IMR-90 (cell line): ENCODE results near the gene ACCSL. TPM values are rescaled to one million over a fixed set of nuclear protein-coding genes. Genes with fewer than 3 reads are reported as not detected.

Experiments used
- ATAC-seq: fragments of 200-7000 bp; cut with Tn5 transposase; 2 replicates; pipeline ENCODE4 v1.9.1; 2020; ENCODE audit warnings: low read depth, mild to moderate bottlenecking, moderate library complexity
- BruUV-seq: library from RNA; stranded (reverse); fragments of 400-500 nt; replicated peaks from 2 replicates; lab custom pipeline; 2021; lab: Mats Ljungman, UMichigan
- CTCF ChIA-PET: fragments of 300-600 bp; formaldehyde crosslinking; extraction: SDS; loops from one replicate; lab custom pipeline; 2021; ENCODE audit warnings: antibody characterized with exemption; lab: Yijun Ruan, JAX
- POLR2A ChIA-PET: fragments of 300-600 bp; sonication (Branson Sonifier 250); formaldehyde crosslinking; loops from one replicate; lab custom pipeline; 2022; ENCODE audit warnings: antibody characterized with exemption; ENCODE audit not compliant: unreplicated experiment; lab: Charles Lee
- DNase-seq: peaks from one replicate; pipeline ENCODE4 v3.0.0; 2013
- H2AFZ ChIP-seq: replicated peaks from 2 replicates; pipeline ENCODE3; 2013; ENCODE audit warnings: low read length, mild to moderate bottlenecking; ENCODE audit not compliant: poor library complexity
- H2AK5ac ChIP-seq: 2 replicates; pipeline ENCODE4 v1.6.1; 2013; ENCODE audit warnings: low read depth, low read length, inconsistent platforms
- H2AK9ac ChIP-seq: replicated peaks from 2 replicates; pipeline ENCODE3; 2013; ENCODE audit warnings: mild to moderate bottlenecking, low read depth, low read length, moderate library complexity; ENCODE audit not compliant: poor library complexity
- H2BK120ac ChIP-seq: 2 replicates; pipeline ENCODE4 v1.6.1; 2013; ENCODE audit warnings: low read depth, low read length, inconsistent platforms
- H2BK15ac ChIP-seq: 3 replicates; pipeline ENCODE4 v1.6.1; 2013; ENCODE audit warnings: low read depth, low read length, inconsistent platforms
- H2BK20ac ChIP-seq: 2 replicates; pipeline ENCODE4 v1.6.1; 2013; ENCODE audit warnings: low read depth, mild to moderate bottlenecking, inconsistent platforms, low read length, moderate library complexity
- H2BK5ac ChIP-seq: 2 replicates; pipeline ENCODE4 v1.6.1; 2013; ENCODE audit warnings: mild to moderate bottlenecking, low read depth, low read length, inconsistent platforms; ENCODE audit not compliant: poor library complexity, severe bottlenecking
- H3K14ac ChIP-seq: replicated peaks from 2 replicates; pipeline ENCODE4 v1.6.1; 2013; ENCODE audit warnings: low read depth, low read length, inconsistent platforms
- H3K18ac ChIP-seq: 2 replicates; pipeline ENCODE4 v1.6.1; 2013; ENCODE audit warnings: low read depth, low read length, control low read depth
- H3K23ac ChIP-seq: 2 replicates; pipeline ENCODE4 v1.6.1; 2013; ENCODE audit warnings: low read depth, low read length, inconsistent platforms
- H3K27ac ChIP-seq: 2 replicates; pipeline ENCODE4 v1.5.1; 2013; ENCODE audit warnings: mild to moderate bottlenecking, control low read depth, low read length; ENCODE audit not compliant: insufficient read depth
- H3K27me3 ChIP-seq: 2 replicates; pipeline ENCODE4 v1.6.1; 2013; ENCODE audit warnings: low read length; ENCODE audit not compliant: control insufficient read depth, insufficient read depth
- H3K36me3 ChIP-seq: 2 replicates; pipeline ENCODE4 v1.6.1; 2013; ENCODE audit warnings: low read length, mixed read lengths; ENCODE audit not compliant: control insufficient read depth, insufficient read depth
- H3K4ac ChIP-seq: 2 replicates; pipeline ENCODE4 v1.6.1; 2013; ENCODE audit warnings: low read depth, low read length, inconsistent platforms
- H3K4me1 ChIP-seq: 2 replicates; pipeline ENCODE4 v1.6.1; 2013; ENCODE audit warnings: low read length, mixed read lengths; ENCODE audit not compliant: control insufficient read depth, insufficient read depth
- H3K4me2 ChIP-seq: 2 replicates; pipeline ENCODE4 v1.6.1; 2013; ENCODE audit warnings: low read depth, mild to moderate bottlenecking, control low read depth, low read length, moderate library complexity
- H3K4me3 ChIP-seq: 2 replicates; pipeline ENCODE4 v1.5.1; 2013; ENCODE audit warnings: low read depth, mild to moderate bottlenecking, control low read depth, low read length, moderate library complexity; ENCODE audit not compliant: insufficient read depth
- H3K56ac ChIP-seq: 2 replicates; pipeline ENCODE4 v1.6.1; 2013; ENCODE audit warnings: low read length, inconsistent platforms; ENCODE audit not compliant: insufficient read depth; ENCODE audit errors: extremely low read depth
- H3K79me1 ChIP-seq, 2 experiments: 2 replicates each; pipeline ENCODE4 v1.6.1; 2013; ENCODE audit warnings: low read length in 2 of 2, inconsistent platforms in 1 of 2, low read depth in 1 of 2
- H3K9ac ChIP-seq: 2 replicates; pipeline ENCODE4 v1.6.1; 2013; ENCODE audit warnings: low read depth, low read length, control low read depth
- H3K9me1 ChIP-seq: 2 replicates; pipeline ENCODE4 v1.6.1; 2013; ENCODE audit warnings: low read length, inconsistent platforms; ENCODE audit not compliant: insufficient read depth
- H3K9me3 ChIP-seq: 2 replicates; pipeline ENCODE4 v1.6.1; 2013; ENCODE audit warnings: low read length; ENCODE audit not compliant: control insufficient read depth, insufficient read depth
- H4K20me1 ChIP-seq: 2 replicates; pipeline ENCODE4 v1.6.1; 2013; ENCODE audit warnings: low read length, inconsistent platforms; ENCODE audit not compliant: insufficient read depth
- H4K5ac ChIP-seq: 2 replicates; pipeline ENCODE4 v1.6.1; 2013; ENCODE audit warnings: mild to moderate bottlenecking, low read depth, low read length, control low read depth
- H4K8ac ChIP-seq, 2 experiments: 2 replicates each; pipeline ENCODE4 v1.6.1; 2013; ENCODE audit warnings: low read depth in 2 of 2, low read length in 2 of 2, control low read depth in 1 of 2, inconsistent platforms in 1 of 2
- H4K91ac ChIP-seq: 2 replicates; pipeline ENCODE4 v1.6.1; 2013; ENCODE audit warnings: low read depth, low read length, inconsistent platforms; ENCODE audit not compliant: insufficient read depth
- BHLHE40 ChIP-seq: fragments of 150-350 bp; IDR thresholded peaks from 2 replicates; pipeline ENCODE4 v1.6.1; 2016; ENCODE audit warnings: mild to moderate bottlenecking, low read depth, low read length
- CEBPB ChIP-seq: IDR thresholded peaks from 2 replicates; pipeline ENCODE4 v1.6.1; 2012; ENCODE audit warnings: low read depth, low read length, improper control_type of control experiment
- CHD1 ChIP-seq: IDR thresholded peaks from 2 replicates; pipeline ENCODE4 v1.6.1; 2012; ENCODE audit warnings: low read depth, low read length, improper control_type of control experiment
- CTCF ChIP-seq: conservative IDR thresholded peaks from 2 replicates; pipeline ENCODE4 v1.5.1; 2012; ENCODE audit warnings: mild to moderate bottlenecking, low read depth, low read length, improper control_type of control experiment
- FOS ChIP-seq: fragments of 150-350 bp; IDR thresholded peaks from 2 replicates; pipeline ENCODE4 v1.6.1; 2016; ENCODE audit warnings: low read depth, low read length
- MAFK ChIP-seq: IDR thresholded peaks from 2 replicates; pipeline ENCODE4 v1.6.1; 2012; ENCODE audit warnings: low read depth, low read length, improper control_type of control experiment
- MAZ ChIP-seq: IDR thresholded peaks from 2 replicates; pipeline ENCODE4 v1.6.1; 2012; ENCODE audit warnings: low read depth, mild to moderate bottlenecking, low read length, improper control_type of control experiment, moderate library complexity, borderline replicate concordance
- MXI1 ChIP-seq: IDR thresholded peaks from 2 replicates; pipeline ENCODE4 v1.6.1; 2012; ENCODE audit warnings: low read depth, mild to moderate bottlenecking, low read length, moderate library complexity, borderline replicate concordance
- NFE2L2 ChIP-seq: fragments of 150-350 bp; IDR thresholded peaks from 2 replicates; pipeline ENCODE4 v1.6.1; 2016; ENCODE audit warnings: low read depth, mild to moderate bottlenecking, low read length
- POLR2A ChIP-seq: IDR thresholded peaks from 2 replicates; pipeline ENCODE4 v1.6.1; 2012; ENCODE audit warnings: mild to moderate bottlenecking, low read depth, low read length
- RAD21 ChIP-seq: IDR thresholded peaks from 2 replicates; pipeline ENCODE4 v1.6.1; 2012; ENCODE audit warnings: low read length, improper control_type of control experiment
- RCOR1 ChIP-seq: IDR thresholded peaks from 2 replicates; pipeline ENCODE4 v1.6.1; 2012; ENCODE audit warnings: mild to moderate bottlenecking, low read length, improper control_type of control experiment; ENCODE audit not compliant: insufficient replicate concordance
- RFX5 ChIP-seq: IDR thresholded peaks from 2 replicates; pipeline ENCODE4 v1.8.0; 2012; ENCODE audit warnings: low read depth, mild to moderate bottlenecking, low read length, moderate library complexity
- SMC3 ChIP-seq: fragments of 150-350 bp; IDR thresholded peaks from 2 replicates; pipeline ENCODE4 v1.6.1; 2016; ENCODE audit warnings: low read depth, mild to moderate bottlenecking, antibody characterized with exemption, low read length, moderate library complexity
- USF2 ChIP-seq: fragments of 150-350 bp; IDR thresholded peaks from 2 replicates; pipeline ENCODE4 v1.6.1; 2017; ENCODE audit warnings: mild to moderate bottlenecking, antibody characterized with exemption, low read length, low read depth
- WGBS, 2 experiments: methylation state at CpG; one replicate each; pipeline versions ENCODE4 v1.1.5 to v1.1.7; 2013; ENCODE audit warnings: missing lambda C conversion rate in 2 of 2; ENCODE audit not compliant: insufficient read length in 1 of 2; ENCODE audit errors: extremely low coverage in 2 of 2; 5-methylcytosine and 5-hydroxymethylcytosine counted together
- dilution Hi-C: fragments of 300-500 bp; cut with HindIII; formaldehyde crosslinking; loops from one replicate; pipeline ENCODE4 v1.14.3; 2018; ENCODE audit warnings: low sequenced_read_pairs; ENCODE audit not compliant: unreplicated experiment
- in situ Hi-C: fragments of 300-500 bp; cut with MboI; formaldehyde crosslinking; loops from 3 replicates; pipeline ENCODE4 v1.14.3; 2019; ENCODE audit warnings: low sequenced_read_pairs, inconsistent platforms, mixed read lengths
- intact Hi-C: fragments of 100-400 bp; cut with micrococcal nuclease; formaldehyde crosslinking; loops from 2 replicates; pipeline ENCODE4 v1.10.0; 2022
- polyA plus RNA-seq, 3 experiments: library from polyadenylated mRNA; depleted of rRNA; stranded (reverse); fragments of >200 nt; gene quantifications; 2 replicates each; pipeline ENCODE4 v1.2.3, GENCODE V29; 2012; ENCODE audit warnings: low replicate concordance in 1 of 3
- total RNA-seq: library from RNA; depleted of rRNA; stranded (reverse); fragments of >200 nt; gene quantifications from 2 replicates; pipeline ENCODE4 v1.2.3, GENCODE V29; 2012

Gene ACCSL
- total and polyA plus RNA-seq, 2 of the 4 experiments (the other 2 are of a cell fraction) = not detected

GRCh38 chr11:44008088-44008501 lies 39.7 kb upstream of the ACCSL start:
- H2BK20ac ChIP-seq = no peak overlapping the region
- H3K18ac ChIP-seq = no peak overlapping the region
- no peak overlapping the region for H3K27ac ChIP-seq
- H2AFZ ChIP-seq = no peak overlapping the region
- H3K23ac ChIP-seq = no peak overlapping the region
- H2AK9ac ChIP-seq = no peak overlapping the region
- 100% methylated on average over 1 of the region's 5 CpGs; no CpG with 5 or more reads in 1 of the 2 experiments for WGBS, 2 experiments
- intact Hi-C loops = no loop called here
- H3K4me2 ChIP-seq = no peak overlapping the region
- peaks cover 6% of the 10 kb centered on the region for H3K27me3 ChIP-seq
- H4K5ac ChIP-seq = no peak overlapping the region
- H3K4me1 ChIP-seq = 0 out of 2 replicates have a peak, but pooled peaks cover 3% of the 10 kb centered on the region
- no peaks in the 10 kb centered on the region for H3K9me1 ChIP-seq
- H2AK5ac ChIP-seq = no peak overlapping the region
- no peaks in the 10 kb centered on the region for H3K36me3 ChIP-seq
- no peaks in the 10 kb centered on the region for H3K79me1 ChIP-seq
- no peak overlapping the region for H2BK5ac ChIP-seq
- TF ChIP-seq USF2 (no peak), POLR2A (no peak), NFE2L2 (no peak), RCOR1 (no peak), CTCF (no peak), CHD1 (no peak), MAZ (no peak), SMC3 (no peak), RFX5 (no peak), MAFK (no peak), FOS (no peak), BHLHE40 (no peak), RAD21 (no peak), MXI1 (no peak), CEBPB (no peak)
- DNase-seq (no peak), ATAC-seq (no peak)
- no peak overlapping the region for H3K4me3 ChIP-seq
- H3K4ac ChIP-seq = no peak overlapping the region
- in situ Hi-C loops = no loop called here
- no peak overlapping the region for H4K91ac ChIP-seq
- no peaks in the 10 kb centered on the region for H4K20me1 ChIP-seq
- no peak overlapping the region for H2BK120ac ChIP-seq
- H2BK15ac ChIP-seq = no peak overlapping the region
- dilution Hi-C loops = no loop called here
- H3K9ac ChIP-seq = no peak overlapping the region
- no peaks in the 10 kb centered on the region for H3K9me3 ChIP-seq
- ChIA-PET CTCF (no interaction called here), POLR2A (no interaction called here)
- H3K14ac ChIP-seq = no peak overlapping the region
- H4K8ac ChIP-seq = no peak overlapping the region
- BruUV-seq = no TSS peak
- H3K56ac ChIP-seq = no peak overlapping the region
